ENCODE measurements around the gene ZPBP.

Gene ZPBP

GRCh38 chr7:50092579-50093491, at the start of gene ZPBP:
TSS of gene ZPBP (minus strand) at chr7:50093246. CDS start at chr7:50093194, 52 bp downstream.
- Histone ChIP-seq H2AFZ (ENCODE audit: low read length, unreplicated experiment) (no peak within 1 kb of the TSS), H3K4me3 (ENCODE audit: low read depth, low read length) (no peak within 1 kb of the TSS)

GRCh38 chr7:50142425-50143017, 49.5 kb upstream of the ZPBP start:
- no peaks in the 10 kb centered on the region for H3K79me2 ChIP-seq (ENCODE audit: control insufficient read depth, insufficient read depth, low read length, unreplicated experiment)
- no peak overlapping the region for H3K27ac ChIP-seq (ENCODE audit: low read depth, low read length)

More at GRCh38 chr7:50092579-50093491, at the start of gene ZPBP:
- Histone ChIP-seq H3K4me1 (ENCODE audit: control insufficient read depth, insufficient read depth, low read length, unreplicated experiment) (no peaks in the 10 kb centered on the region), H3K36me3 (ENCODE audit: insufficient read depth, low read length) (no peaks in the 10 kb centered on the region), H3K27ac (ENCODE audit: low read depth, low read length) (no peak within 1 kb of the TSS), H3K27me3 (ENCODE audit: insufficient read depth, low read length) (peaks cover 18% of the 10 kb centered on the region), H3K79me2 (ENCODE audit: control insufficient read depth, insufficient read depth, low read length, unreplicated experiment) (no peaks in the 10 kb centered on the region)

GRCh38 chr7:50141854-50142253, 48.8 kb upstream of the ZPBP start:
- Histone ChIP-seq H3K4me1 (ENCODE audit: control insufficient read depth, insufficient read depth, low read length, unreplicated experiment) (no peaks in the 10 kb centered on the region), H2AFZ (ENCODE audit: low read length, unreplicated experiment) (no peak overlapping the region)

More at GRCh38 chr7:50142425-50143017, 49.5 kb upstream of the ZPBP start:
- Histone ChIP-seq H3K4me1 (ENCODE audit: control insufficient read depth, insufficient read depth, low read length, unreplicated experiment) (no peaks in the 10 kb centered on the region), H3K4me3 (ENCODE audit: low read depth, low read length) (no peak overlapping the region), H3K36me3 (ENCODE audit: insufficient read depth, low read length) (no peaks in the 10 kb centered on the region), H2AFZ (ENCODE audit: low read length, unreplicated experiment) (no peak overlapping the region), H3K27me3 (ENCODE audit: insufficient read depth, low read length) (peaks cover 17% of the 10 kb centered on the region)

GRCh38 chr7:50141131-50141530, 48.1 kb upstream of the ZPBP start:
- no peaks in the 10 kb centered on the region for H3K36me3 ChIP-seq (ENCODE audit: insufficient read depth, low read length)
- H3K79me2 ChIP-seq (ENCODE audit: control insufficient read depth, insufficient read depth, low read length, unreplicated experiment), result no peaks in the 10 kb centered on the region
- H3K4me3 ChIP-seq (ENCODE audit: low read depth, low read length), result no peak overlapping the region
- no peak overlapping the region for H2AFZ ChIP-seq (ENCODE audit: low read length, unreplicated experiment)
- H3K27me3 ChIP-seq (ENCODE audit: insufficient read depth, low read length), result peaks cover 12% of the 10 kb centered on the region; the same call in 1 of the 2 replicates
- no peaks in the 10 kb centered on the region for H3K4me1 ChIP-seq (ENCODE audit: control insufficient read depth, insufficient read depth, low read length, unreplicated experiment)
- H3K27ac ChIP-seq (ENCODE audit: low read depth, low read length), result no peak overlapping the region

More at GRCh38 chr7:50141854-50142253, 48.8 kb upstream of the ZPBP start:
- H3K36me3 ChIP-seq (ENCODE audit: insufficient read depth, low read length), result no peaks in the 10 kb centered on the region
- H3K27ac ChIP-seq (ENCODE audit: low read depth, low read length), result no peak overlapping the region
- H3K79me2 ChIP-seq (ENCODE audit: control insufficient read depth, insufficient read depth, low read length, unreplicated experiment), result no peaks in the 10 kb centered on the region
- H3K27me3 ChIP-seq (ENCODE audit: insufficient read depth, low read length), result peaks cover 12% of the 10 kb centered on the region; the same call in 1 of the 2 replicates
- no peak overlapping the region for H3K4me3 ChIP-seq (ENCODE audit: low read depth, low read length)

GRCh38 chr7:50140688-50141087, 47.6 kb upstream of the ZPBP start:
- no peak overlapping the region for H2AFZ ChIP-seq (ENCODE audit: low read length, unreplicated experiment)
- no peak overlapping the region for H3K27ac ChIP-seq (ENCODE audit: low read depth, low read length)
- H3K79me2 ChIP-seq (ENCODE audit: control insufficient read depth, insufficient read depth, low read length, unreplicated experiment), result no peaks in the 10 kb centered on the region
- no peaks in the 10 kb centered on the region for H3K36me3 ChIP-seq (ENCODE audit: insufficient read depth, low read length)
- no peak overlapping the region for H3K4me3 ChIP-seq (ENCODE audit: low read depth, low read length)
- no peaks in the 10 kb centered on the region for H3K4me1 ChIP-seq (ENCODE audit: control insufficient read depth, insufficient read depth, low read length, unreplicated experiment)
- peaks cover 12% of the 10 kb centered on the region; the same call in 1 of the 2 replicates for H3K27me3 ChIP-seq (ENCODE audit: insufficient read depth, low read length)

GRCh38 chr7:50138101-50138500, 45.1 kb upstream of the ZPBP start:
- Histone ChIP-seq H3K4me3 (ENCODE audit: low read depth, low read length) (no peak overlapping the region), H2AFZ (ENCODE audit: low read length, unreplicated experiment) (no peak overlapping the region), H3K4me1 (ENCODE audit: control insufficient read depth, insufficient read depth, low read length, unreplicated experiment) (no peaks in the 10 kb centered on the region), H3K27me3 (ENCODE audit: insufficient read depth, low read length) (peaks cover 11% of the 10 kb centered on the region; the same call in 1 of the 2 replicates), H3K27ac (ENCODE audit: low read depth, low read length) (no peak overlapping the region), H3K36me3 (ENCODE audit: insufficient read depth, low read length) (no peaks in the 10 kb centered on the region), H3K79me2 (ENCODE audit: control insufficient read depth, insufficient read depth, low read length, unreplicated experiment) (no peaks in the 10 kb centered on the region)

GRCh38 chr7:50125766-50126165, 32.7 kb upstream of the ZPBP start:
- no peak overlapping the region for H2AFZ ChIP-seq (ENCODE audit: low read length, unreplicated experiment)
- H3K79me2 ChIP-seq (ENCODE audit: control insufficient read depth, insufficient read depth, low read length, unreplicated experiment), result no peaks in the 10 kb centered on the region
- no peaks in the 10 kb centered on the region for H3K36me3 ChIP-seq (ENCODE audit: insufficient read depth, low read length)
- no peak overlapping the region for H3K4me3 ChIP-seq (ENCODE audit: low read depth, low read length)
- no peaks in the 10 kb centered on the region for H3K27me3 ChIP-seq (ENCODE audit: insufficient read depth, low read length)
- H3K27ac ChIP-seq (ENCODE audit: low read depth, low read length), result no peak overlapping the region
- no peaks in the 10 kb centered on the region for H3K4me1 ChIP-seq (ENCODE audit: control insufficient read depth, insufficient read depth, low read length, unreplicated experiment)

GRCh38 chr7:50121286-50121685, 28.2 kb upstream of the ZPBP start:
- Histone ChIP-seq H3K4me3 (ENCODE audit: low read depth, low read length) (no peak overlapping the region), H3K36me3 (ENCODE audit: insufficient read depth, low read length) (no peaks in the 10 kb centered on the region), H2AFZ (ENCODE audit: low read length, unreplicated experiment) (no peak overlapping the region), H3K4me1 (ENCODE audit: control insufficient read depth, insufficient read depth, low read length, unreplicated experiment) (no peaks in the 10 kb centered on the region), H3K79me2 (ENCODE audit: control insufficient read depth, insufficient read depth, low read length, unreplicated experiment) (no peaks in the 10 kb centered on the region), H3K27me3 (ENCODE audit: insufficient read depth, low read length) (no peaks in the 10 kb centered on the region), H3K27ac (ENCODE audit: low read depth, low read length) (no peak overlapping the region)

- no peak overlapping the region for H3K4me3 ChIP-seq (ENCODE audit: low read depth, low read length)
- no peaks in the 10 kb centered on the region for H3K27me3 ChIP-seq (ENCODE audit: insufficient read depth, low read length)
- no peaks in the 10 kb centered on the region for H3K36me3 ChIP-seq (ENCODE audit: insufficient read depth, low read length)
- no peaks in the 10 kb centered on the region for H3K4me1 ChIP-seq (ENCODE audit: control insufficient read depth, insufficient read depth, low read length, unreplicated experiment)
- no peak overlapping the region for H3K27ac ChIP-seq (ENCODE audit: low read depth, low read length)
- no peak overlapping the region for H2AFZ ChIP-seq (ENCODE audit: low read length, unreplicated experiment)
- no peaks in the 10 kb centered on the region for H3K79me2 ChIP-seq (ENCODE audit: control insufficient read depth, insufficient read depth, low read length, unreplicated experiment)
Measured at GRCh38 chr7:50119815-50120637, 27.0 kb upstream of the ZPBP start.

GRCh38 chr7:50112250-50112649, 19.2 kb upstream of the ZPBP start:
- Histone ChIP-seq H3K4me3 (ENCODE audit: low read depth, low read length) (no peak overlapping the region), H3K4me1 (ENCODE audit: control insufficient read depth, insufficient read depth, low read length, unreplicated experiment) (no peaks in the 10 kb centered on the region), H3K36me3 (ENCODE audit: insufficient read depth, low read length) (no peaks in the 10 kb centered on the region), H3K27ac (ENCODE audit: low read depth, low read length) (no peak overlapping the region), H3K27me3 (ENCODE audit: insufficient read depth, low read length) (no peaks in the 10 kb centered on the region), H2AFZ (ENCODE audit: low read length, unreplicated experiment) (no peak overlapping the region), H3K79me2 (ENCODE audit: control insufficient read depth, insufficient read depth, low read length, unreplicated experiment) (no peaks in the 10 kb centered on the region)

All from ACC112 (cell line).